ENCODE measurements around the gene ADD1. TPM values are rescaled to one million over a fixed set of nuclear protein-coding genes. Genes with fewer than 3 reads are reported as not detected.

ADD1 gene
- total and polyA plus RNA-seq, 4 donors = 98.3 to 351 (median 284) TPM

- WGBS, 2 donors = 77 to 80% methylated on average over 20 of the region's 20 CpGs
- ATAC-seq (ENCODE audit: low FRiP score) = peak; percentile 34
- Histone ChIP-seq H3K4me3 (ENCODE audit: low read length in 2 of 2) (no peak overlapping the region), H3K9me3 (ENCODE audit: control insufficient read depth, low read length) (no peaks in the 10 kb centered on the region), H3K27ac (ENCODE audit: low read depth in 1 of 2, low read length in 2 of 2) (no peak overlapping the region), H3K36me3 (ENCODE audit: control insufficient read depth in 1 of 2, insufficient read depth in 2 of 2, low read length in 1 of 2) (no peaks in the 10 kb centered on the region), H3K4me1 (ENCODE audit: control insufficient read depth in 1 of 2, insufficient read depth in 2 of 2, low read length in 2 of 2) (no peaks in the 10 kb centered on the region), H3K27me3 (ENCODE audit: control insufficient read depth in 1 of 2, insufficient read depth in 2 of 2, low read length in 1 of 2) (no peaks in the 10 kb centered on the region)
- intact Hi-C loops (cut with DNase I) = no loop called here
- DNase-seq = no peak
Measured at GRCh38 chr4:2812612-2813354, 30.9 kb upstream of the ADD1 start.

- Histone ChIP-seq H3K4me3 (ENCODE audit: low read length in 2 of 2) (no peak overlapping the region), H3K36me3 (ENCODE audit: control insufficient read depth in 1 of 2, insufficient read depth in 2 of 2, low read length in 1 of 2) (no peaks in the 10 kb centered on the region), H3K4me1 (ENCODE audit: control insufficient read depth in 1 of 2, insufficient read depth in 2 of 2, low read length in 2 of 2) (no peaks in the 10 kb centered on the region), H3K27ac (ENCODE audit: low read depth in 1 of 2, low read length in 2 of 2) (no peak overlapping the region), H3K27me3 (ENCODE audit: control insufficient read depth in 1 of 2, insufficient read depth in 2 of 2, low read length in 1 of 2) (no peaks in the 10 kb centered on the region), H3K9me3 (ENCODE audit: control insufficient read depth, low read length) (no peaks in the 10 kb centered on the region)
- no peak for DNase-seq
- intact Hi-C loops (cut with DNase I) = no loop called here
- ATAC-seq (ENCODE audit: low FRiP score) = no peak
- WGBS, 2 donors = 91 to 93% methylated on average over 17 of the region's 17 CpGs
Measured at GRCh38 chr4:2813446-2814405, 29.9 kb upstream of the ADD1 start.

GRCh38 chr4:2814627-2815270 lies 28.9 kb upstream of the ADD1 start:
- Histone ChIP-seq H3K4me3 (ENCODE audit: low read length in 2 of 2) (no peak overlapping the region), H3K9me3 (ENCODE audit: control insufficient read depth, low read length) (no peaks in the 10 kb centered on the region), H3K27me3 (ENCODE audit: control insufficient read depth in 1 of 2, insufficient read depth in 2 of 2, low read length in 1 of 2) (no peaks in the 10 kb centered on the region), H3K36me3 (ENCODE audit: control insufficient read depth in 1 of 2, insufficient read depth in 2 of 2, low read length in 1 of 2) (no peaks in the 10 kb centered on the region), H3K27ac (ENCODE audit: low read depth in 1 of 2, low read length in 2 of 2) (no peak overlapping the region), H3K4me1 (ENCODE audit: control insufficient read depth in 1 of 2, insufficient read depth in 2 of 2, low read length in 2 of 2) (no peaks in the 10 kb centered on the region)
- DNase-seq (no peak), ATAC-seq (ENCODE audit: low FRiP score) (no peak)
- intact Hi-C loops (cut with DNase I) = no loop called here
- 81 to 91% methylated on average over 7 of the region's 7 CpGs for WGBS, 2 donors

- Histone ChIP-seq H3K4me1 (ENCODE audit: control insufficient read depth in 1 of 2, insufficient read depth in 2 of 2, low read length in 2 of 2) (no peaks in the 10 kb centered on the region), H3K36me3 (ENCODE audit: control insufficient read depth in 1 of 2, insufficient read depth in 2 of 2, low read length in 1 of 2) (no peaks in the 10 kb centered on the region), H3K27me3 (ENCODE audit: control insufficient read depth in 1 of 2, insufficient read depth in 2 of 2, low read length in 1 of 2) (no peaks in the 10 kb centered on the region), H3K9me3 (ENCODE audit: control insufficient read depth, low read length) (no peaks in the 10 kb centered on the region), H3K27ac (ENCODE audit: low read depth in 1 of 2, low read length in 2 of 2) (no peak overlapping the region), H3K4me3 (ENCODE audit: low read length in 2 of 2) (no peak overlapping the region)
- 94 to 98% methylated on average over 1 of the region's 1 CpG for WGBS, 2 donors
- intact Hi-C loops (cut with DNase I) = no loop called here
- DNase-seq (no peak), ATAC-seq (ENCODE audit: low FRiP score) (no peak)
Measured at GRCh38 chr4:2816401-2816954, 27.2 kb upstream of the ADD1 start.

- H3K27ac ChIP-seq (ENCODE audit: low read depth in 1 of 2, low read length in 2 of 2) = no peak overlapping the region
- H3K36me3 ChIP-seq (ENCODE audit: control insufficient read depth in 1 of 2, insufficient read depth in 2 of 2, low read length in 1 of 2) = no peaks in the 10 kb centered on the region
- H3K4me1 ChIP-seq (ENCODE audit: control insufficient read depth in 1 of 2, insufficient read depth in 2 of 2, low read length in 2 of 2) = no peaks in the 10 kb centered on the region
- no peaks in the 10 kb centered on the region for H3K9me3 ChIP-seq (ENCODE audit: control insufficient read depth, low read length)
- H3K4me3 ChIP-seq (ENCODE audit: low read length in 2 of 2) = no peak overlapping the region
- DNase-seq = no peak
- intact Hi-C loops (cut with DNase I) = no loop called here
- no peak for ATAC-seq (ENCODE audit: low FRiP score)
- H3K27me3 ChIP-seq (ENCODE audit: control insufficient read depth in 1 of 2, insufficient read depth in 2 of 2, low read length in 1 of 2) = no peaks in the 10 kb centered on the region
- 74 to 80% methylated on average over 4 of the region's 4 CpGs for WGBS, 2 donors
Measured at GRCh38 chr4:2817137-2817536, 26.5 kb upstream of the ADD1 start.

- Histone ChIP-seq H3K36me3 (ENCODE audit: control insufficient read depth in 1 of 2, insufficient read depth in 2 of 2, low read length in 1 of 2) (no peaks in the 10 kb centered on the region), H3K4me1 (ENCODE audit: control insufficient read depth in 1 of 2, insufficient read depth in 2 of 2, low read length in 2 of 2) (no peaks in the 10 kb centered on the region), H3K27ac (ENCODE audit: low read depth in 1 of 2, low read length in 2 of 2) (no peak overlapping the region), H3K27me3 (ENCODE audit: control insufficient read depth in 1 of 2, insufficient read depth in 2 of 2, low read length in 1 of 2) (no peaks in the 10 kb centered on the region), H3K9me3 (ENCODE audit: control insufficient read depth, low read length) (no peaks in the 10 kb centered on the region), H3K4me3 (ENCODE audit: low read length in 2 of 2) (peak overlapping the region; percentile 29 to 78)
- WGBS, 2 donors = 9 to 18% methylated on average over 30 to 65 of the region's 65 CpGs
- intact Hi-C loops (cut with DNase I) = no loop called here
- no peak for ATAC-seq (ENCODE audit: low FRiP score)
- DNase-seq = no peak
Measured at GRCh38 chr4:2817701-2818350, 25.8 kb upstream of the ADD1 start.

- H3K9me3 ChIP-seq (ENCODE audit: control insufficient read depth, low read length) = no peaks in the 10 kb centered on the region
- H3K36me3 ChIP-seq (ENCODE audit: control insufficient read depth in 1 of 2, insufficient read depth in 2 of 2, low read length in 1 of 2) = no peaks in the 10 kb centered on the region
- intact Hi-C loops (cut with DNase I) = no loop called here
- peak overlapping the region; percentile 29 to 78 for H3K4me3 ChIP-seq (ENCODE audit: low read length in 2 of 2)
- no peak overlapping the region for H3K27ac ChIP-seq (ENCODE audit: low read depth in 1 of 2, low read length in 2 of 2)
- no peaks in the 10 kb centered on the region for H3K27me3 ChIP-seq (ENCODE audit: control insufficient read depth in 1 of 2, insufficient read depth in 2 of 2, low read length in 1 of 2)
- no peak for ATAC-seq (ENCODE audit: low FRiP score)
- DNase-seq = no peak
- WGBS, 2 donors = 2 to 3% methylated on average over 43 to 54 of the region's 54 CpGs
- H3K4me1 ChIP-seq (ENCODE audit: control insufficient read depth in 1 of 2, insufficient read depth in 2 of 2, low read length in 2 of 2) = no peaks in the 10 kb centered on the region
Measured at GRCh38 chr4:2818351-2818939, 25.2 kb upstream of the ADD1 start.

Data from aorta (tissue), 5 donors.